SH-SY5Y (cell line): ENCODE results near the gene IGF2R.

Source experiments
- GATA2 ChIP-seq: IDR thresholded peaks from 2 replicates; pipeline ENCODE4 v1.6.1; 2011; ENCODE audit warnings: mild to moderate bottlenecking, low read depth, low read length
- GATA3 ChIP-seq: IDR thresholded peaks from 2 replicates; pipeline ENCODE4 v1.6.1; 2011; ENCODE audit warnings: low read depth, mild to moderate bottlenecking, low read length, moderate library complexity

DNA sequence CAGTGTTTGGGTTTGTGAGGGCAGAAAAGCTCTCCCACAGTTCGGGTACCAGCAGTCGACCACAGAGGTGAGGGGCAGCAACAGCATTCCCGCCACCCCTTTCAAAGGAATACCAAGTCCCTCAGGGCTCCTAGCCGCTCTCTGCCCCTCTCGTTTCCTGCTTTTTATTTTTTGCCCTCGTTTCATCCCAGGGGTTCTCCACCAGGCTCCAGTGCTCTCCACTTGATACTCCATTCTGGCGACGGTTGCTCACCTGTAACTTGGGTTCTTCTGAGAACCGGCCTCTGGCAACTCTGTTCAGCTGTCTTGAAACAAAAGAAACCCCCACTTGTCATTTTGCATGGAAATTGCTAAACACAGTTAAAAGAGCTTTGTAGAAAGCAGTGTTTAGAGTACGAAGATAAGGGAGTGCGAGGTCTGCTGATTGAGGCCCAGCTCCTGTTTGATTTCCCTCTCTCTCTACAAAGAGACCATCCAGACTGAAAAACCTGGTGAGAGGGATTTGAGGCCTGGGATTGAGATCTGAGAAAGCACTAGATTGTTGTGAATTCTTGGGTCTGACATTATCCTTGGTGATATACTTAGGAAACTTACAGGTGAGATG is 28.7 kb downstream of the IGF2R start:
- TF ChIP-seq GATA2 (no peak), GATA3 (no peak)
